NCI-H69 (cell line): ENCODE results near the gene PPIL4.
A peak's percentile ranks its signal among the peaks of the same experiment; 100 is the strongest.
"Not testable (repeated sequence)": the region's sequence is repeated elsewhere in the genome, so short reads cannot be mapped to it uniquely, and the experiment has no call there.

Source experiments
- DNase-seq: peaks from one replicate; lab custom pipeline; 2025; lab: John Stamatoyannopoulos, UW

The PPIL4 gene

GRCh38 chr6:149483849-149484655 is 61.8 kb downstream of the PPIL4 start:
- DNase-seq = no peak

- DNase-seq = no peak
Measured at GRCh38 chr6:149483334-149483725, 62.5 kb downstream of the PPIL4 start.

- no peak for DNase-seq
Measured at GRCh38 chr6:149482545-149483333, 63.1 kb downstream of the PPIL4 start.

GRCh38 chr6:149480502-149481280 is 65.2 kb downstream of the PPIL4 start:
- DNase-seq = no peak

- DNase-seq = peak; percentile 31
Measured at GRCh38 chr6:149478631-149479314, 67.1 kb downstream of the PPIL4 start.

- DNase-seq = no peak
Measured at GRCh38 chr6:149477544-149477943, 68.3 kb downstream of the PPIL4 start.

GRCh38 chr6:149476789-149477455 is 68.9 kb downstream of the PPIL4 start:
- no peak for DNase-seq

- no peak for DNase-seq
Measured at GRCh38 chr6:149474108-149474935, 71.5 kb downstream of the PPIL4 start.

- peak; percentile 86 for DNase-seq
Measured at GRCh38 chr6:149473080-149474052, 72.5 kb downstream of the PPIL4 start.

- no peak for DNase-seq
Measured at GRCh38 chr6:149472241-149472640, 73.6 kb downstream of the PPIL4 start.

- DNase-seq = no peak
Measured at GRCh38 chr6:149471801-149472200, 74.0 kb downstream of the PPIL4 start.

- DNase-seq = no peak
Measured at GRCh38 chr6:149470948-149471347, 74.9 kb downstream of the PPIL4 start.

GRCh38 chr6:149468179-149468578 is 77.7 kb downstream of the PPIL4 start:
- no peak for DNase-seq

- no peak for DNase-seq
Measured at GRCh38 chr6:149467265-149467664, 78.6 kb downstream of the PPIL4 start.

GRCh38 chr6:149464411-149464810 is 81.4 kb downstream of the PPIL4 start:
- peak; percentile 14 for DNase-seq

- DNase-seq = no peak
Measured at GRCh38 chr6:149463781-149464180, 82.1 kb downstream of the PPIL4 start.

- DNase-seq = not testable (repeated sequence)
Measured at GRCh38 chr6:149462712-149463111, 83.1 kb downstream of the PPIL4 start.

- DNase-seq = no peak
Measured at GRCh38 chr6:149461670-149462069, 84.2 kb downstream of the PPIL4 start.

- DNase-seq = not testable (repeated sequence)
Measured at GRCh38 chr6:149460249-149460648, 85.6 kb downstream of the PPIL4 start.
